Urinary bladder (tissue), 4 donors: ENCODE results near the gene FAM234A. TPM values are rescaled to one million over a fixed set of nuclear protein-coding genes. Genes with fewer than 3 reads are reported as not detected.
"Not testable (repeated sequence)": the region's sequence is repeated elsewhere in the genome, so short reads cannot be mapped to it uniquely, and the experiment has no call there.

ENCODE experiments used
- DNase-seq: peaks from one replicate; pipeline ENCODE4 v3.0.0-alpha.2; 2015; ENCODE audit errors: extremely low spot score
- H3K27ac ChIP-seq: one replicate; pipeline ENCODE4 v1.5.1; 2013; ENCODE audit warnings: low read depth, mild to moderate bottlenecking, moderate library complexity
- H3K36me3 ChIP-seq: one replicate; pipeline ENCODE4 v1.6.1; 2013; ENCODE audit warnings: mild to moderate bottlenecking, moderate library complexity; ENCODE audit not compliant: insufficient read depth
- H3K4me1 ChIP-seq: one replicate; pipeline ENCODE4 v1.6.1; 2013; ENCODE audit warnings: mild to moderate bottlenecking, moderate library complexity; ENCODE audit not compliant: insufficient read depth
- H3K4me3 ChIP-seq: one replicate; pipeline ENCODE4 v1.5.1; 2013; ENCODE audit warnings: low read depth, low read length
- WGBS: extraction: QIAGEN DNeasy Blood & Tissue Kit; methylation state at CpG from one replicate; pipeline ENCODE4 v1.1.7; 2013; 5-methylcytosine and 5-hydroxymethylcytosine counted together
- polyA plus RNA-seq: library from polyadenylated mRNA; stranded (reverse); fragments of 200-250 nt; gene quantifications from one replicate; pipeline ENCODE4 v1.2.3, GENCODE V29; 2013
- total RNA-seq: library from RNA; depleted of rRNA; stranded (reverse); fragments of >200 nt; gene quantifications from one replicate; pipeline ENCODE4 v1.2.3, GENCODE V29; 2014
- donor health status: healthy with polysubstance abuse.
- donor health status: healthy.

The FAM234A gene
- total and polyA plus RNA-seq, 2 donors, result 38.8 to 115 TPM

DNA sequence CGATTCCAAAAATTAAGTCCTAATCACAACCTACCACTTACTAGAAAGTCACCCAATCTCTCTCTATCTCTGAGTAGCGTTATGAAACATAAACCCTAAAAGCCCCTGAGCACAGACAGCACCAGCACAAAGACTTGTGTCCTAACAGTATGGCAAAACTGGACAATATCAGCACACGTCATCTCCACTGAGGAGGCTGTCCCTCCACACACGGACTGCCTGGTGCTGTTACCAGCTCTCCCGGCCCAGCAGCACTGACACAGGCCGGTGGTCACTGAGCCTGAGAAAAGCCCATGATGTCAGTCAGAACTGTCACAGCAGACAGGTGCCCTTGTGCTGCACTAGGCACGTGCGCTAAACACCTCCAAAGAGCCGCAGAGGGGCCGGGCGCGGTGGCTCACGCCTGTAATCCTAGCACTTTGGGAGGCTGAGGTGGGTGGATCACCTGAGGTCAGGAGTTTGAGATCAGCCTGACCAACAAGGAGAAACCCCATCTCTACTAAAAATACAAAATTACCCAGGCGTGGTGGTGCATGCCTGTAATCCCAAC lies 22.9 kb upstream of the FAM234A start:
- not testable (repeated sequence) for H3K4me3 ChIP-seq, H3K27ac ChIP-seq, DNase-seq, H3K36me3 ChIP-seq, H3K4me1 ChIP-seq
- 85% methylated on average over 14 of the region's 14 CpGs for WGBS

GRCh38 chr16:212999-213398 lies 21.6 kb upstream of the FAM234A start:
- WGBS, result 88% methylated on average over 3 of the region's 3 CpGs
- Histone ChIP-seq H3K27ac (no peak overlapping the region), H3K4me1 (no peaks in the 10 kb centered on the region), H3K36me3 (peaks cover 4% of the 10 kb centered on the region), H3K4me3 (no peak overlapping the region)
- DNase-seq, result no peak

GRCh38 chr16:220021-220420 lies 14.6 kb upstream of the FAM234A start:
- Histone ChIP-seq H3K4me1 (no peaks in the 10 kb centered on the region), H3K27ac (no peak overlapping the region), H3K4me3 (no peak overlapping the region), H3K36me3 (peaks cover 7% of the 10 kb centered on the region)
- DNase-seq, result no peak
- 71% methylated on average over 4 of the region's 4 CpGs for WGBS

- 18% methylated on average over 9 of the region's 9 CpGs for WGBS
- Histone ChIP-seq H3K27ac (no peak overlapping the region), H3K36me3 (peaks cover 2% of the 10 kb centered on the region), H3K4me3 (peak overlapping the region; percentile 77), H3K4me1 (no peaks in the 10 kb centered on the region)
- DNase-seq, result no peak
Observed at GRCh38 chr16:228151-228851, 6.3 kb upstream of the FAM234A start.

GRCh38 chr16:228852-229730 lies 5.5 kb upstream of the FAM234A start, which contains the start of gene LUC7L:
LUC7L (minus strand) TSS chr16:229449; CDS start chr16:229339, 110 bp downstream.
- no peaks in the 10 kb centered on the region for H3K4me1 ChIP-seq
- DNase-seq, result peak; percentile 77
- 1% methylated on average over 88 of the region's 88 CpGs for WGBS

GRCh38 chr16:229731-230281 lies 4.8 kb upstream of the FAM234A start:
- Histone ChIP-seq H3K36me3 (peaks cover 2% of the 10 kb centered on the region), H3K4me3 (no peak overlapping the region), H3K4me1 (no peaks in the 10 kb centered on the region), H3K27ac (no peak overlapping the region)
- DNase-seq, result no peak
- WGBS, result 80% methylated on average over 22 of the region's 22 CpGs

More at GRCh38 chr16:228852-229730, 5.5 kb upstream of the FAM234A start, which contains the start of gene LUC7L:
- peak within 1 kb of the TSS; percentile 77 for H3K4me3 ChIP-seq
- peak within 1 kb of the TSS; percentile 99 for H3K27ac ChIP-seq
- H3K36me3 ChIP-seq, result peaks cover 2% of the 10 kb centered on the region

DNA sequence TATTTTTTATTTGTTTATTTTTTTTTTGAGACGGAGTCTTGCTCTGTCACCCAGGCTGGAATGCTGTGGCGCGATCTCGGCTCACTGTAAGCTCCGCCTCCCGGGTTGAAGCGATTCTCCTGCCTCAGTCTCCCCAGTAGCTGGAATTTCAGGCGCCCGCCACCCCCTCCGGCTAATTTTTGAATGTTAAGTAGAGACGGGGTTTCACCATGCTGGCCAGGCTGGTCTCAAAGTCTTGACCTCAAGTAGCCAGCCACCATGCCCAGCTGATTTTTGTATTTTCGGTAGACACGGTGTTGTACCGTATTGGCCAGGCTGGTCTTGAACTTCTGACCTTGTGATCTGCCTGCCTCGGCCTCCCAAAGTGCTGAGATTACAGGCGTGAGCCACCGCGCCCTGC lies 4.3 kb upstream of the FAM234A start:
- H3K4me3 ChIP-seq, DNase-seq, H3K4me1 ChIP-seq, H3K36me3 ChIP-seq, H3K27ac ChIP-seq: not testable (repeated sequence)
- WGBS, result 93% methylated on average over 18 of the region's 18 CpGs

- 78% methylated on average over 22 of the region's 22 CpGs for WGBS
- Histone ChIP-seq H3K4me3 (no peak overlapping the region), H3K36me3 (peaks cover 2% of the 10 kb centered on the region), H3K27ac (no peak overlapping the region), H3K4me1 (no peaks in the 10 kb centered on the region)
- no peak for DNase-seq
Observed at GRCh38 chr16:230949-231348, 3.7 kb upstream of the FAM234A start.

GRCh38 chr16:239948-240277 lies 5.3 kb downstream of the FAM234A start:
- 81% methylated on average over 3 of the region's 3 CpGs for WGBS
- H3K4me3 ChIP-seq, result no peak overlapping the region
- H3K36me3 ChIP-seq, result no peaks in the 10 kb centered on the region
- no peaks in the 10 kb centered on the region for H3K4me1 ChIP-seq
- no peak overlapping the region for H3K27ac ChIP-seq
- DNase-seq, result no peak

DNA sequence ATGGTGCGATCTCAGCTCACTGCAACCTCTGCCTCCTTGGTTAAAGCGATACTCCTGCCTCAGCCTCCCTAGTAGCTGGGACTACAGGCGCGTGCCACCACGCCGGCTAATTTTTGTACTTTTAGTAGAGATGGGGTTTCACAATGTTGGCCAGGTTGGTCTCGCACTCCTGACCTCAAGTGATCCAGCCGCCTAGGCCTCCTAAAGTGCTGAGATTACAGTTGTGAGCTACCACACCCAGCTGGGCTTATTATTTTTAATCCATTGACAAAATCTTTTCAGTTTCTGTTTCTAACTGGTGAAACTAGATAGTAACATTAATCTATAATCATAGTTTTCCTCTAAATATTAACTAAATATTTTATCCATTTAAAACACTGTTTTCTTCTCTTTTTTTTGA lies 5.9 kb downstream of the FAM234A start:
- no peak overlapping the region for H3K27ac ChIP-seq
- WGBS, result 95% methylated on average over 8 of the region's 8 CpGs
- H3K36me3 ChIP-seq, result no peaks in the 10 kb centered on the region
- H3K4me3 ChIP-seq, result no peak overlapping the region
- no peak for DNase-seq
- no peaks in the 10 kb centered on the region for H3K4me1 ChIP-seq

DNA sequence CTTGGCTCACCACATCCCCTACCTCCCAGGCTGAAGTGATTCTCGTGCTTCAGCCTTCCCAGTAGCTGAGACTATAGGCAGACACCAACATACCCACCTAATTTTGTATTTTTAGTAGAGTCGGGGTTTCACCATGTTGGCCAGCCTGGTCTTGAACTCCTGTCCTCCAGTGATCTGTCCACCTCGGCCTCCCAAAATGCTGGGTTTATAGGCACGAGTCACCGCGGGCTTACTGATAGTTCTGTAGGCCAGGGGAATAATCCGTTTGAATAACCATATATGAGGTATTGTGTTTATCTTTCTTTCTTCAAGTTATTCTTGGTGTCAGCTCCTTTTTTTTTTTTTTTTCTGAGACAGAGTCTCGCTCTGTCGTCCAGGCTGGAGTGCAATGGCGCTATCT lies 7.7 kb downstream of the FAM234A start:
- H3K4me3 ChIP-seq, result no peak overlapping the region
- H3K4me1 ChIP-seq, result no peaks in the 10 kb centered on the region
- H3K27ac ChIP-seq, result no peak overlapping the region
- no peaks in the 10 kb centered on the region for H3K36me3 ChIP-seq
- WGBS, result 69% methylated on average over 10 of the region's 10 CpGs
- DNase-seq, result no peak

DNA sequence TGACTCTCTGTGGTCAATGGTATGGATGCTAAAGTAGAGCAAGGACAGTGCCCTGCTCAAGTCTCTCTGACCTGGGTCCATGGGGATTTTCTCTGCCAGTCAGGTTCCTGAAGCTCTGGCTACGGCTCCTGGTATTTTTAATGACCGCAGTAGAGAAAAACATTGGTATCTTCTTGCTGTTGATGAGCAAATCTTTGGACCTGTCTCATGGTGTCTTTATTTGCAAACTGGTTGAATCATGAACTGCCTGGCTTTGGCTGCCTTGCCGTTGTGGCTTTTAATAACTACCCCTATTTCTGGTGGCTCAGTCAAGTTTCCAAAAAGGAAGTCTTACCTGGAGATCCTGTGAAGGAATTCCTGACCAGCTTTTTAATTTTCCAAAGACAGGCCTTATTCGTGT lies 8.7 kb downstream of the FAM234A start:
- WGBS, result 81% methylated on average over 4 of the region's 4 CpGs
- Histone ChIP-seq H3K27ac (no peak overlapping the region), H3K4me3 (no peak overlapping the region), H3K4me1 (no peaks in the 10 kb centered on the region), H3K36me3 (no peaks in the 10 kb centered on the region)
- no peak for DNase-seq

GRCh38 chr16:245105-245504 lies 10.5 kb downstream of the FAM234A start:
- Histone ChIP-seq H3K36me3 (no peaks in the 10 kb centered on the region), H3K4me3 (no peak overlapping the region), H3K27ac (no peak overlapping the region), H3K4me1 (no peaks in the 10 kb centered on the region)
- DNase-seq, result no peak
- 93% methylated on average over 9 of the region's 9 CpGs for WGBS
